GM19238 (cell line): ENCODE measurements around the gene HNRNPM.
"Not testable (repeated sequence)": the region's sequence is repeated elsewhere in the genome, so short reads cannot be mapped to it uniquely, and the experiment has no call there.

Experiments
- DNase-seq: peaks from one replicate; pipeline ENCODE4 v3.0.0; 2011; ENCODE audit warnings: low spot score; ENCODE audit not compliant: insufficient read length

Gene HNRNPM

DNA sequence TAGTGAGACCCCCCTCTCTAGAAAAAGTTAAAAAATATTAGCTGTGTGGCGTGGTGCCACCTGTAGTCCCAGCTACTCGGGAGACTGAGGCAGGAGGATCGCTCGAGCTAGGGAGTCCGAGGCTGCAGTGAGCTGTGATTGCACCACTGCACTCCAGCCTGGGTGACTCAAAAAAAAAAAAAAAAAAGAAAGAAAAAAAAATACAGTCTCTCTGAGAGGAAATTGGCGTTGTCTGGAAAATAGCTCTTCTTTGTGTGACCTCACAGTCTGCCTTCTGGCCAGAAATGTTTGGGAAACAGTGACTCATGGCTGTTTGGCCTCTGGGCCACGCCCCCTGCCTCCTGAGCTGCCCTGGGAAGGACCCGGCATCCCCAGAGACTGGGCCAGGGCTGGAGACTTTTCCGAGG, 21.0 kb upstream of the HNRNPM start:
- no peak for DNase-seq

DNA sequence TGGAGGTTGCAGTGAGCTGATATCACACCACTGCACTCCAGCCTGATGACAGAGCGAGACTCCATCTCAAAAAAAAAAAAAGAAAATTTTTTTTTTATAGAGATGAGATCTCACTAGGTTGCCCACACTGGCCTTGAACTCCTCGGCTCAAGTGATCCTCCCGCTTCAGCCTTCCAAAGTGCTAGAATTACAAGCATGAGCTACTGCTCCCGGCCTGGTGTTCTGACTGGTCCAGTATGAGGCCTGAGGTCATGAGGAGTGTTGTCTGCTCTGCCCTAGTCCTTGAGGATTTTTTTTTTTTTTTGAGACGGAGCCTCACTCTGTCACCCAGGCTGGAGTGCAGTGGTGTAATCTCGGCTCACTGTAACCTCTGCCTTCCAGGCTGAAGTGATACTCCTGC, 19.4 kb upstream of the HNRNPM start:
- not testable (repeated sequence) for DNase-seq

DNA sequence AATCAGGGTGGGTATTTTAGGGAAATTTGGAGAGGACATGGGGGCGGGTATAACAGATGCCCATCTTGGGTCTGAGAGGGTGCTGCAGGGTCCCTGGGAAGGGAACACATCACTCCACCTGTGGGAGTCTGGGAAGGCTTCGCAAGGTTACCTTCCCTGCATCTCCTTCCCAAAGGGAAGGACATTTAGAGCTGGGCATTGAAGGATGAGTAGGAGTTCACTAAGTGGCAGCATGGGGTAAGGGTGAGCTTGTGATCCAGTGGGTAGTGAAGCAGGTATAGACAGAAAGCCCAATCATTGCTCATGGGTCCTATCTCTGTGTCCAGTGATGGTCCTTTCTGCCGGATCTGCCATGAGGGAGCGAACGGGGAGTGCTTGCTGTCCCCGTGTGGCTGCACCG, 18.5 kb upstream of the HNRNPM start:
- no peak for DNase-seq

DNA sequence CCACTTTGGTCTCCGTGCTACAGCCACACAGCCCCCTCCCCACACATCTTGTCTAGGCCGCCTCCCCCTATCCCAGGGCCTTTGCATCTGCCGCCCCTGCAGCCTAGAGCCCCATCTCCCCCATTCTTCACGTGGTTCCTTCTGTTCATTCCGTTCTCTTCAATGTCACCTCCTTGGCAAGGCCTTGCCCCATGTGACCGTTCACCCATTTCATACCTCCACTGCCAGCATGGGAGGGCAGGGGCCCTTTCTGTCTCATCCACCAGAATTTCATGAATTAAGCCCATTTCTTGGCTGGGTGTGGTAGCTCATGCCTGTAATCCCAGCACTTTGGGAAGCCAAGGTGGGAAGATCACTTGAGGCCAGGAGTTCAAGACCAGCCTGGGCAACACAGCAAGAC, 15.7 kb upstream of the HNRNPM start:
- DNase-seq, result no peak

DNA sequence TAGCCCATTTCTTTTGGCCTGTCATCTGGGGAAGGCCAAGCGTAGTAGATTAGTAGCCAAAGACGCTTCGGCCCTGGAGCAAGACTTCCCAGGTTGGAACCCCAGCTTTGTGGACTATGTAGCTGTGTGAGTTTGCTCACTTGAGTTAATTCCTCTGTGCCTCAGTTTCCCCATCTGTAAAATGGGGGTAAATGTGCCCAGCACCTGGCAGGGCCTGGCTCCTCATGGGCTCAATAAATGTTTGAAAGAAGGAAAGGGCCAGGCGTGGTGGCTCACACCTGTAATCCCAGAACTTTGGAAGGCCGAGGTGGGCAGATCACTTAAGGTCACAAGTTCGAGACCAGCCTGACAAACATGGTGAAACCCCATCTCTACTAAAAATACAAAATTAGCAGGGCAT, 14.9 kb upstream of the HNRNPM start:
- DNase-seq, result no peak

DNA sequence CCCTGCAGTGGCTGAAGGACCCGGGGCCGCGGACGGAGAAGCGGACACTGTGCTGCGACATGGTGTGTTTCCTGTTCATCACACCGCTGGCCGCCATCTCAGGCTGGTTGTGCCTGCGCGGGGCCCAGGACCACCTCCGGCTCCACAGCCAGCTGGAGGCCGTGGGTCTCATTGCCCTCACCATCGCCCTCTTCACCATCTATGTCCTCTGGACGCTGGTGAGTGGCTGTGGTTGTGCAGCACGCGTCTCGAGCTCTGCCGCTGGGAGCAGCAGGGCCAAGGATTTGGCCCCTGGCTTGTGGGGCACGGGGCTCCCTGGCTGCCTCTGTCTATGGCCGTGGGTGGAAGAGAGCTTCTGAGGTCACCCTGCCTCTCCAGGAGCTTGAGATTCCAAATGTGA, 14.1 kb upstream of the HNRNPM start:
- no peak for DNase-seq

DNA sequence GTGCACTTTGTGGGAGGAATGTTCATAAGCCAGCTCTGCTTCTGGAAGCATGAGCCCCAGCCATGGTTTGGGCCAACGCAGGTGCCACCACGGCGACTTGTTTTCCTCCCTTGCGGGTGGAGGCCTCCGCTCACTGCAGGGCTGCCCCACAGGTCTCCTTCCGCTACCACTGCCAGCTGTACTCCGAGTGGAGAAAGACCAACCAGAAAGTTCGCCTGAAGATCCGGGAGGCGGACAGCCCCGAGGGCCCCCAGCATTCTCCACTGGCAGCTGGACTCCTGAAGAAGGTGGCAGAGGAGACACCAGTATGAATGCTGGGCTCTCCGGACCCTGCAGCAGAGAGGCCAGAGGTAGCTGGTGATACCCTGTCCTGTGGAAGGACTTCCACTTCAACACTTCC, 6.5 kb upstream of the HNRNPM start:
- no peak for DNase-seq

DNA sequence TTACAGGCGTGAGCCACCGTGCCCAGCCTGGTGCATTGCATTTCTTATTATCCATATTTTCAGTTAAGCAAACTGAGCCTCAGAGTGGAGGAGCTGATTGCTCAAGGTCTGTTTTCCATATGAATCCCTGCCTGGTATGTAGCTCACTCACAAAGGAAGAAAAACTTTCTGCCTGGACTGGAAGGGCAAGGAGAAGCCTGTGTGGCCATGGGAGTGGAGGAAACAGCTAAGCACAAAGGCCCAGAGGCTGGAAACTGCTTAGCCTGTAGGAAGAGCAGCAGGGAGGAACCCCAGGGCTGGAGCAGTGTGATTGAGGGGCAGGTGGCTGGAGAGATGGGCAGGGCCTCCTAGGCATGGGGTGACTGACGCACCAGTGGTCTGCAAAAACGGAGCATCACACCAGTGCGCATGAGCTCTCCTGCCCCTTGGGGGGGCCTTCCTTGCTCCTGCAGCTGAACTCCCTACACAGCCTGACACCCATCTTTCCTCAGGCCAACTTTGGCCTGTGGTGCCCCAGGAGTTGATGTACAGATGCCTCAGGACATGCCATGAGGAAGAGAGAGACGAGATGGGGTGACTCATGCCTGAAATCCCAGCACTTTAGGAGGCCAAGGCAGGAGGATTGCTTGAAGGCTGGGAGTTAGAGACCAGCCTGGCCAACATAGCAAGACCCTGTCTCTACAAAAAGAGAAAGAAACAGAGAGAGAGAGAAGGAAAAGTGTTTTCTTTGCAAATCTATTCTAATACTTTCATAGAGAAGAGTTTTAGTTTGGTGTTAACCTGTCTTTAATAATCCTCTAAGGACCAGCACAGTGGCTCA, 2.8 kb upstream of the HNRNPM start:
- no peak for DNase-seq

DNA sequence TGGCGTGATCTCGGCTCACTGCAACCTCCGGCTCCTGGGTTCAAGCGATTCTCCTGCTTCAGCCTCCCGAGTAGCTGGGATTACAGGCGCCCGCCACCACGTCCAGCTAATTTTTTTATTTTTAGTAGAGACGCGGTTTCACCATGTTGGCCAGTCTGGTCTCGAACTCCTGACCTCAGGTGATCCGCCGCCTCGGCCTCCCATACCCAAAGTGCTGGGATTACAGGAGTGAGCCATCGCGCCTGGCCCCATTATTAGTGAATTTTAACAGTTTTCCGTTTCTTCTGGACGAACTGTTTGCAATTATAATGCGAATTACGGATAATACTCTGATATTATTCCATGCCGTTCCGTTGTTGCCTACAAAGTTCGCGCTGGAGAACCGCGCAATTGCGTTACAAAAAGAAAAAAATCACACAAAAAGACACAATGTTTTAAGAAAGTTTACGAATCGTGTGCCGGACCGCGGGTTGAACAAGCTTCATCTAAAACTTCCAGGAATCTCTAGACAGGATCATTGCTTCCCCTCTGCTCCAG, 567 bp upstream of the HNRNPM start:
- DNase-seq, result not testable (repeated sequence)

DNA sequence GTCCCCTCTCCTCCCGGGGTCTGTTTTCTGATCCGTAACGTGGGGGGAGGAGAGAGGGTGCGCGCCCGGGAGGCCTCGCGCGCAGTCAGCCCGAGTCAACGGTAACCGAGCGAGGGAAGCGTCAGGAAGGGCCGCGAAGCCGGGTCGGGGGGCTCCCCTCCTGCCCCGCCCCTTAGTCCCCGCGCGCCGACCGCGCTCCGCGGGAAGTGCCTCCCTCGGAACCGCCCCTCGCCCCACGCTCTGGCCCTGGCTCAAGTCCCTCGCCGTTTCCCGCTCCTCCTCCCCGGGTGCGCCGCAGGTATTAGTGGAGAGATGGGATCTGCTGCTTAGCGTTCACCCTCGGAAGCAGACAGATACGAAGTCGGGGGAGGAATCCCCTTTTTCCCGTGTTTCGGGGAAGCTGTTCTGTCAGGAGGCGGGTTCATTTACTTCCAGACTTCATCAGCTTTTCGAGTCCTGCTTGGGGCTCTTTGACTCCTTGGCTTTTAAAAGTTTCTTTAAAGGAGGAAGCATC, 770 bp downstream of the HNRNPM start:
- peak; percentile 22 for DNase-seq

DNA sequence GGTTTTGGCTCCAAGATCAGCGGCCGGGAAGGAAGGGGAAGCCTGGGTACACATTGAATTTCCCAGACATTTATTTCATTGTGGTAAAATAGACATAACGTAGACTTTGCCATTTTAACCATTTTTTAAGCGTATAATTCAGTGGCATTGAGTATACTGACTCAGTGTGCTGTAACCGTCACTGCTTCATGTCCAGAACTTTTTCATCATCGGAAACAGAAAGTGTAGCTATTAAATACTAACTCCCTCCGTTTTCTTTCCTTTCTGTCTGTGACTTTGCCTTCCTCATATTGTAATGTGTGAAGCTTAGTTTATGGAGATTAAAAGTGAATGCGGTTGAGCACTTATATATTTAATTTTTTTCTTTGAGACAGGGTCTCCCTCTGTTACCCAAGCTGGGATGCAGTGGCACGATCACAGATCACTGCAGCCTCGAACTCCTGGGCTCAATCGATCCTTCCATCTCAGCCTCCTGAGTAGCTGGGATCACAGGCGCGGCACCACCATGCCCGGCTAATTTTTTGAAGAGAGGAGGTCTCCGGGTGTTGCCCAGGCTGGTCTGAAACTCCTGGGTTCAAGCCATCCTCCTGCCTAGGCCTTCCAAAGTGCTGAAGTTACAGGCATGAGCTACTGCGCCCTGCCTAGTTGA, 1.4 kb downstream of the HNRNPM start:
- DNase-seq, result no peak

DNA sequence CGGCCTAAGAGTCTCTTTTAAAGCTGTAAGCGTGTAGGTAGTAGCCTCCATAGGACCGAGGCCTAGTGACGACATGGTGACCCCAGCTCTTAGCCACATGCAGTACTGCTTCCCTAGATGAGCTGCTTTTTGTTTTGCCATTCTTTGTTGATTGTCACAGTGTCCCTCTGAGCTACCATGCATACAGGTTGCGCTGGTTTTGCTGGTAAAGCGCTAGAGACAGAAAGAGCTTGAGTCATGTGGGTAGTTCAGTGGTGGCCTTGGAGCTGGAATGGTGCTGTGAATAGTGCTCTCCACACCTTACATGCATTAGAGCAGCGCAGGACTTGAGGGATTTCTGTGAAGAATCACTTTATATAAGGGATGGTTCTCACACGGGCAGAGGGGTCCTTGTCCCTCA, 5.1 kb downstream of the HNRNPM start:
- no peak for DNase-seq

DNA sequence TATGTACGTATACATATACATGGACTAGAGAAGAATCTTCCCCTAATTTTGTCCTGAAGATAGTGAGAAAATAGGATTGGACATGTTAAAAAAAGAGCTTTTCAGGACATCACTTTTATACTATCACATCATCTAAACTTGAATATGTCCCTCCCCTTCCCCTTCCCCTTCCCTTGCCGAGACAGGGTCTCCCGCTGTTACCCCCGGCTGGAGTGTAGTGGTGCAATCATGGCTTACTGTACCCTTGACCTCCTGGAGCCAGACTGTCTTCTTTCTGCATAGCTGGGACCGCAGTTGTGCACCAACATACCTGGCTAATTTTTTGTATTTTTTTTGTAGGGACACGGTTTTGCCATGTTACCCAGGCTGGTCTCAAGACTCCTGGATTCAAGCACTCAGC, 6.6 kb downstream of the HNRNPM start:
- DNase-seq, result no peak

DNA sequence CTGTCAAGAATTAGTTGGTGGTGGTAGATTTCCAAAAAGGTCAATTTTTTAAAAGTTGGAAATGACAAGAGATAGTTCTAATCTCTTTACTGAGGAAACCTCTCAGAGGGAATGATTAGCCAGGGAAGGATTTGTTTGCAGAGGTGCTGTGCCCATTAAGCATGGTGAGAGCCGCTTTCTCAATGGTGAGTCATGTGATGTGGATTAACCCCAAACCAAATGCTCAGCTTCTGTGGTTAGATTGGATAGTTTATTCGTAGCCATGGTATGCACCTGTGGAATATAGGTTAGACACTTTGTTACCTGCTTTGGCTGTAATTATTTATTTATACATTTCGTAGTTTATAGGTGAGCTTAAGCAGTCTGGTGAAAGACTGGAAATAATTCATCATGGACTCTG, 7.1 kb downstream of the HNRNPM start:
- no peak for DNase-seq

DNA sequence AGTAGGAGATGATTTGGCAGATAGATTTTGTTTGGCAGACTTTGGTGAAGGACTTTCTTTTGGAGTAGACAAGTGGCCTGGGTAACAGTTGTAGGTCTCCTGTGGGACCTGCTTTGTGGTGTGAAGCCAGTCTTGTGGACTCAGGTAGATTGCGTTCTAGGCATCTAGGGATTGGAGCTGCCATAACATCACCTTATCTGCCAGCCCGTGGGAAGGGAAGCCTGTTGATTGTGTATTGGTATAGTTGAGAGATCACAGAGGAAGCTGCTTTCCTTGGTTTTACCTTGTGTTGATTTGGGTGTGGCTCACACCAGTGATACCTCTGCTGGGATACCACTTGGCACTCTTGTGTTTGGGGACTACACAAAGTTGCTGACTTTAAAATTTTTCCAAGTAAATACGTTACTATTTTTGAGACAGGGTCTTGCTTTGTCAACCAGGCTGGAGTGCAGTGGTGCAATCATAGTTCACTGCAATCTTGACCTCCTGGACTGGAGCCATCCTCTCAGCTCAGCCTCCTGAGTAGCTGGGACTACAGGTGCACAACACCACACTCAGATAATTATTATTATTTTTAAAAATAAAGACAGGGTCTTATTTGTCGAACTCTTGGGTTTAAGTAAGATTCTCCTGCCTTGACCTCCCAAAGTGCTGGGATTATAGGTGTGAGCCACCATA, 7.8 kb downstream of the HNRNPM start:
- DNase-seq, result no peak

DNA sequence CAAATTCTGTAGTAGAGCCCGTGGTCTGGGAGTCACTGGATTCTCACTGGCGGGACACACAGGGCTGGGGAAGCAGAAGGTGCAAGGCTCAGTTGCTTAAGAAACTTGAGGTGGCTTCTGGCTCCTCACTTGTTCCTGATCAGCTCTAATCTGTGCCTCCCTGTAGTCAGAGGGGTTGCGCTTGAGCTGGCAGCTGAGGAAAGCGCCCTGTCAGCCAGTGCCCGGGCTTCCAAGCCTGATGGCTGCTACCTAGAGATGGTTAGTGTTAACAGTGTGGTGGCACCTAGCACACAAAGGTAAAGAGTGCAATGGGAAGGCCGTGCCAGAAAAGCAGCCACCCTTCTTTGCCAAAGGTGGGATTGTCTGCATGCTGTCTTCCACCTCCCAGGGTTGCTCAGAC, 8.8 kb downstream of the HNRNPM start:
- DNase-seq, result no peak

DNA sequence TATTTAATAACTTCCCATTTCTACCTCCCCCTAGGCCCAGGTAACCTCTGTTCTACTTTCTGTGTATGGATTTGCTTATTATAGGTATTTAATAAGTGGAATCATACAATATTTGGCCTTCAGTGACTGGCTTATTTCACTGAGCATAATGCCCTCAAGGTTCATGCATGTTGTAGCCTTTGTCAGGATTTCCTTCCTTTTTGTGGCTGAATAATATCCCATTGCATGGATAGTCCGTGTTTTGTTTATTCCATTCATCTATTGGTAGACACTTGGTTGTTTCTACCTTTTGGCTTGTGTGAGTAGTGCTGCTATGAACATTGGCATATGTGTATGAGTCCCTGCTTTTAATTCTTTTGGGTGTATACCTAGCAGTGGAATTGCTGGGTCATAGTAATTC, 9.4 kb downstream of the HNRNPM start:
- no peak for DNase-seq

DNA sequence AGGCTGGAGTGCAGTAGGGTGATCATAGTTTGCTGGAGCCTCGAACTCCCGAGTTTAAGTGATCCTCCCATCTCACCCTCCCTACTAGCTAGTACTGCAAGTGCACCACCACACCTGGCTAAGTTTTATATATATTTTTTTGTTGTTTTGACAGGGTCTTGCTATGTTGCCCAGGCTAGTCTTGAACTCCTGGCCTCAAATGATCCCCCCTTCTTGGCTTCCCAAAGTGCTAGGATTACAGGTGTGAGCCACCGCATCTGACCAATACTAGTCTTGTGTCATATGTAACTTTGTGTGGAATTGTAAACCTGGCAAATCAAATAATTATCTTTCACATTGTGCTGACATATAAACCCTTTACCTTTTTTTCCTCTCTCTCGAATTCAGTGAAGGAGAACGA, 10.2 kb downstream of the HNRNPM start:
- DNase-seq, result no peak

DNA sequence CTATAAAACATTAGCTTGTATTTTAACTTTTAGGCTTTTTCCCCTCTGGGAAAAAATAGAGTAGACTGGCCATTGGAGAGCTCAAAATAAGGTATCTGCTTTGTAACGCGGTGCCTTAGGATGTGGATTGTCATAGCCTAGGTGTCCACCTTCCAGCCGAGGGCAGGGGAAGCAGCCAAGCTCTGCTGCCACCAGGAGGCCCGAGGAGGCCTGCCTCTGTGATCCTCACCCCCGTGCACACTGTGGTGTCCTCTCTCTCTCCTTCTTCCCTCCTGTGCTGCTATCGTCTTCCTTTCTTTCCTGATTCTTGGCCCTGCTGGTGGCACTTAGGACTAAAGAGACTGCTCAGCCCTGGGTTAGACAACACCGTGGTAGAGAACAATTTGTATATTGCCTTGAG, 11.3 kb downstream of the HNRNPM start:
- DNase-seq, result no peak

DNA sequence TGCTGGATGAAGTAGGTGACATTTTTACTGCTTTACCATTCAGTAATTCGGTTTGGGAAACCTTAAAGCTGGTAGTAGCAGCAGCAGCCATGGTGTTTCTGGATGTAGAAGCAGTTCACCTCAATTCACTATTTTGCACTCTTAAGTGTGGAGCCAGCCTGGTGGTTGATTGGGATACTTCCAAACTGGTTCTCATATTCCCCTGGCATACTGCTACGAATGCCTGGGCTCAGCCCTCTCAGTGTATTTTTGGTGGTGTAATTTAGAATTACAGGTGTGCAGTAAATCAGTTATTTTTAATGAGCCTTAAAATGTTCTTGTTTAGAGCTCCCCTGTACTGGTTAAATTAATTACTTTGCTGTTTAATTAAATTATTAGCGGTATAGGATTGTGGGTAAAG, 12.4 kb downstream of the HNRNPM start:
- no peak for DNase-seq

DNA sequence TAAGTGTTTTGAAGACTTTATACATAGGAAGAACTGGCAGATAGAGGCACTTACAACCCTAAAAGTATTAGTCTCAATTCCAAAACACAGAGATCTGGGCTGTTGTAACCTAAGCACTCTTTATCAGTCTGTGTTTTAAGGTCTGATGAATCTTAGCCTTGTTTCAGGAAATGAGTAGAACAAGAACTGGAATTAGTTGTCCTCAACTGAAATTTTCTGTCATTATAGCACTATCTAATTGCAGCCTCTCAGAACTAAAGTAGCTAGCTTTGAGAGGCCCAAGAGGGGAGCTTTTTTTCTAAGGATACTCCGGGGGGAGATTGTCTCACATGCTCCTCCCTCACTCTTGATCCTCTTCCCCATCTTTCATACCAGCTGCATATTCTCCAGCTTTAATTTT, 13.1 kb downstream of the HNRNPM start:
- no peak for DNase-seq

DNA sequence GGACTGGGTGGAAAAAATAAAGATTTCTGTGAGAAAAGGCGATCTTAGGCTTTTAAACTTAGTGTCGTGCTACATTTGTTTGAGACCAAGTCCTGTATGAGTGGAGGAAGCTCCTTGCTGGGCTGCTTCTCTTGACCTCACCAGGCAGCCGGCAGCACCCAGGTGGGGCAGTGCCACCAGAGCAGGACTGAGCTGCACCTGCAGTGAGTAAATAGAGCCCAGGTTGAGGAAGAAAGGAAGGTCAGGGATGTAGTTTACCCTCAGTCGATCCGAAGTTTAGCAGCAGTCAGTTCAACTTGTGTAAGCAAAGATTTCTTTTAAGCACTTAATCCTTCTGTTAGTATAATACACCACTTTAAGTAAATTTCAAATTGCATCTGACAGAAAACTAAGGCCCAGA, 13.6 kb downstream of the HNRNPM start:
- DNase-seq, result no peak
